Mesenteric fat pad (tissue), 1 donor: ENCODE data around the gene LRP5. TPM values are rescaled to one million over a fixed set of nuclear protein-coding genes. Genes with fewer than 3 reads are reported as not detected.

ENCODE experiments used
- DNase-seq: peaks from one replicate; pipeline ENCODE4 v3.0.0-alpha.2; 2020; ENCODE audit warnings: low spot score
- total RNA-seq: library from RNA; stranded (reverse); fragmentation: NEBNext Ultra II Directional; extraction: Animal tissue kit (Norgen Biotek cat#: 25700); gene quantifications from one replicate; pipeline ENCODE4 v1.2.1, GENCODE V29; 2021
- donor health status: DM: yes; HTN: yes; CAD: no.

Gene LRP5
- total RNA-seq, 1 donor from 2014 or later, result 59.9 TPM

DNA sequence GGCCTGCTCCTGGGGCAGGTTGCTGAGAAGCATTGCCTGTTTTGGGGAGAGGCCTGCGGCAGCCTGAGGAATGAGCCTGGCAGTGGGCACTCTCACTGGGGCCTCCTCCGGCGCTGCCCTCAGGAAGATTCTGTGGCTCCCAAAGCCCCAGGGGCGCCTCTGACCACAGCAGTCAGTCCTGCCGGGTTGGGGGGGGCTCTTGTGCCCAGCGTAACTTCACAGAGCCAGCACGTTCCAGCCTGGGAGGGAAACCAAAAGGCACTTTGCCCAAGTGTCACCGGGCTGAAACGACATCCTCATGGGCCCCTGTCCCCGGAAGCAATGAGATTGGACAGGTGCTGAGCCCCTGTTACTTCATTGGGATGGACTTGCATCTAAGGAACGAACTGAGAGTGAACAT lies 4.3 kb upstream of the LRP5 start:
- no peak for DNase-seq

DNA sequence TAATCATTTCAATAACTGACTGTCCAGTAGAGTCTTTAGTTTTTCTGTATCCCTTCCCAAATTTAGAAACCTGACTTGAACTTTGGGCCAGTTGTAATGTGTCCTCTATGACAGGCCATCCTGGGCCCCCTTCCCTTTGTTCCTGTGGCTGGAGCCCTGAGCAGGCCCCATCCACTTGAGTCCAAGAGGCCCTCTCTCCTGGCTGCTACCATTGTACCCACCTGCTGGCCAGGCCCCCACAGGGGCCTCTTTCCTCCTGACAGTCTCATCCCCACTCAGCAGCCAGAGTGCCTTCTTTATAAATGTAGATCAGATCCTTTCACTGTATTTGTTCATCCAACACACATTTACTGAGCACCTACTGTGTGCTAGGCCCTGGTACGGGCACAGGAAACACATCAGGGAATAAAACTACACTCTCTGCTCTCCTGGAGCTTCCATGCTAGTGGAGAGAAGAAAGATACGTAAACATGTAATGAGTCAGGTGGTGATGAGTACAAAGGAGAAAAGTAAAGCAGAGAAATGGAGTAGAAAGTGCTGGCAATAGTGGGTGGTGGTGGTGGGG lies 2.7 kb upstream of the LRP5 start:
- no peak for DNase-seq

DNA sequence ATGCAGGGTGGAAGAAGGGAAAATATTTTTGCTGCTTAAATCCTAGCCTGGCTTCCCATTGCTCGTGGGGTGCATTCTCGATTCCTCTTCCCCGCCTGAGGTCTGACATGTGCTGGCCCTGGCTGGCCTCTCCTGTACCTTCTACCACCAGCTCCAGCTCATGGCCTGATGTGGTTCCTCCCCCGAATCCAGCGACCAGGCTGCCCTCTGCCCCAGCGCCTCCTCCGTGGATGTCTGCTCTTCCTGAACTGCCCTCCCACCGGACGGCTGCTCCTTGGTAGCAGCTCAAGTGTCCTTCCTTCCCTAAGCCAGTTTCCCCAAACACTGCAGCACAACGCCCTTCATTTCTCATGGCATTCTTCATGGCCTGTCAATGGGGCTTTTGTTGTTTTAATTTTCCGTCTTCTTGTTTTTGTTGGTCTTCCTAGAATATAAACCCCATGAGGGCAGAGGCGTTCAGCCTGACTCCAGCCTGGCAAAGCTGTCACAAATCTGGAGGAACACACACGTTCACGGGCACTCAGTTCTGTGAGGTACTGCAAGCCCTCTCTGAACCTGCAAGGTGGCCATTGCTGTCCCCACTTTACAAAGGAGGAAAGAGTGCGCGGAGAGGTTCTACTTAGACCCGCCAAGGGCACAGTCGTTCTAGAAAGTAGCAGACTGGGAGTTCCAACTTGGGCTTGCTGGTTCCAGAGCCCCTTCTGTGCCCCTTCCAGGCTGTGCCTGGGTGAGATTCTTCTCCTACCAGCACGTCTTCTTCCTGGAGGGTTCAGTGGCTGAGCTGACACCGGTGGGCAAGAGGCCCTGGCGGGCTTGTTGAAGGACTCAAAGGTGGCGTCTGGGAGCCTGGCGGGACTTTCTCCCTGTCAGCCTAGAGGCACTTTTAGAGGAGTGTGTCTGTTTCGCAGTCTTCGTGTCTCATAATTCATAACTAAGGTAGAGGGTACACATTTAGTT lies 953 bp upstream of the LRP5 start:
- DNase-seq, result no peak

DNA sequence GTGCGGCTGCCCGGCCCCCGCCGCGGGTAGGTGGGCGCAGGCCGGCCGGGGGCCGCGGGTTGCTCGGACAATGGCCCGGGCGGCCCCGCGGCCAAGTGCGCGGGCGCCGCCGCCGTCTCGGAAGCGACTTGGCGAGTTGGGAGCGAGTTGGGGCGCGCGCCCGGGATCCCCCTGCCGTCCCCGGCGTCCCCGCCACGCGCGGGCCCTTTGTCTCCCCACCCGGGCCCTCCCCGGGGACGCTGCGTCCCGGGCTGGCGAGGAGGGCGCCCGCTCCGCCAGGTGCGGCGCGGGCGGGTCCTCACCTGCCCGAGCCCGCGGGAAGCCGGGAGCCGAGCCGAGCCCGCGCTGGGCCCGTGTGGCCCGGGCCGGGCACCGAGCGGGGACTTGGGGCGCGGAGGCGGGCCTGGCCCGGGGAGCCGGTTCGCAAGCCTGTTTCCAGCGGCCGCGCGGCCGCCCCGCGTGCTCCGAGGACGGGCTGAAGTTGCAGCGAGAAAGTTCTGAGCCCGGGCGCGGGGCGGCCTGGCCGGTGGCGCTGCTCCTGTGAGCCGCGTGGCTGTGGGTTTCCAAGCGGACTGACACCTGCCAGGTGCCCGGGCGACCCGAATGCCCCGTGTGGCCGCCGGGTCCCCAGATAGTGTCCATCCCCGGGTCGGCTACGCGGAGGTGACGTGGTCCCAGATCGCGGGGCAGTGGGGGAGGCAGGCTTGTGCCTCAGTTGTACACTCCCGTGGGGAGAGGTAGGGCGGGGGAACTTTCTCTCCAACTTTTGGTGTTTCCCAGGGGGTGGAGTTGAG lies 586 bp downstream of the LRP5 start:
- DNase-seq, result no peak

DNA sequence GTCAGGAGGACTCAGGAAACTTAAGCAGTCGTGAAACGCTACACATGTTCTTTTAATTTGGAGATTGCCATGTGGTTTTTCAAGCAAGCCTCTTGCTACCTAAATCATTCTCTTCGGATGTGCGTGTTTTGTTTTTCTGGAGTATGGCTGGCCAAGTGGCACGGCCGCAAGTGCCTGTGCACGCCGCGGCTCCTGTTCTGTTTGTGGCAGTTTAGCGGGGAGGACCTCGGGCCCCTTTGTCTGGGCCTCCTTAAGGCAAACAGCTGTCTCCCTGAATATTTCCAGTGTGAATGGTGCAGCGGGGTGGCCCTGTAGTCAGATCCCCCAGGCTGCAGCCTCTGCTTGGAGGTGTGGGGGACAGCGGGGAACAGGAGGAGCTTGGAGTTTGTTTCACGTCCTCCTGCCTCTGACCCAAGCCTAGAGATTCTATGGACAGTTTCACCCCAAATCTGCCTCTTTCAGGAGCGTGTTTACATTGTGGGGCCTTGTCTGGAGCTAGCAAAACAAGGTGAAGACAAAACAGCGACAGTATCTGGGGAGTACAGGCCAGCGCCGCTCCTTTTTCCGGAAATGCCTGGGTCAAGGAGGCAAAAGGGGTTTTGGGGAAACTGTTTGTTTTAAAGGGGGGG lies 1.3 kb downstream of the LRP5 start:
- DNase-seq, result no peak

DNA sequence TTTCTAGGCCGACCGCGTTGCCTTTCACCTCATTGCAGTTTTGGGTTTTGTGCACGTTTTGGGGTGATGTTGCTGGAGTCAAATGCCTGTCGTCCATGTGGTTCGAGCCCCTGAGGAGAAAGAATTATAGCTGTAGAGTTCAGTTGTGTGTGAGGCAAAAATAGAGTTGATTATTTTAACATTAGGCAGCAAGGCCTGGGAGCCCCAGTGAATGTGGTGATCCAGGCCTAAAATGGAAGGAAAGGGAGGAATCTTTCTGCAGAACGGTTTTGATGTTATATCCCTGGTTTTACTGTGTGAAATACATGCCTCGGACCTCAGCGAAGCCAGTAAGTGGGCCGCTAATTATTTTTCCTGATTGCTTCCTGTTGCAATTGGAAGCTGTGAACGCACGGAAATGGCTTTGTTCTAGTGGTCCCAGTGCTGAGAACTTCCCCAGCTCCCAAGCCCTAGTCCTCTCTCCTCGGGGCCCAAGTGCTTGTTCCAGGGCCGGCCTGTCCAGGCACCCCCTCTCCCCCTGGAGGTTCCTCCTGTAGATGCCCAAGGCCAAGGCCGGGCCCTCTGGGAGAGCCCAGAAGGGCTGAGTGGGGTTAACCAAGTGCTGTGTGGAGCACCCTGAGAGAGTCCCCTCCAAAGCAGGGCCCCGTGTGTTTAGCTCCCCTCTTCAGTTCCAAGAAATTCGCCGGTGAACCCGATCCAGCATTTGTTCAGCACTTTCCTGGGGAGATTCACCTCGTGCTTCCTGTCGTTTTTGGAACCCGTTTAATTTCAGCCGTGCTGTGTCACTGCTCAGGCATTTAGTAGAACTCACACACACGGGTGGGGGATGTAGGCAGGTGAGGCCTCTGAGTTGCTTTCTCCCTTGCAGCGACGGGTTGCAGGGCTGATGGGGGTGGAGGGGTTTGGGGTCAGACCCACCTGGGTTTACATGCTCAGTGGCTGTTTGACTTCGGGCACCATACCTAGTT lies 2.1 kb downstream of the LRP5 start:
- DNase-seq, result no peak

DNA sequence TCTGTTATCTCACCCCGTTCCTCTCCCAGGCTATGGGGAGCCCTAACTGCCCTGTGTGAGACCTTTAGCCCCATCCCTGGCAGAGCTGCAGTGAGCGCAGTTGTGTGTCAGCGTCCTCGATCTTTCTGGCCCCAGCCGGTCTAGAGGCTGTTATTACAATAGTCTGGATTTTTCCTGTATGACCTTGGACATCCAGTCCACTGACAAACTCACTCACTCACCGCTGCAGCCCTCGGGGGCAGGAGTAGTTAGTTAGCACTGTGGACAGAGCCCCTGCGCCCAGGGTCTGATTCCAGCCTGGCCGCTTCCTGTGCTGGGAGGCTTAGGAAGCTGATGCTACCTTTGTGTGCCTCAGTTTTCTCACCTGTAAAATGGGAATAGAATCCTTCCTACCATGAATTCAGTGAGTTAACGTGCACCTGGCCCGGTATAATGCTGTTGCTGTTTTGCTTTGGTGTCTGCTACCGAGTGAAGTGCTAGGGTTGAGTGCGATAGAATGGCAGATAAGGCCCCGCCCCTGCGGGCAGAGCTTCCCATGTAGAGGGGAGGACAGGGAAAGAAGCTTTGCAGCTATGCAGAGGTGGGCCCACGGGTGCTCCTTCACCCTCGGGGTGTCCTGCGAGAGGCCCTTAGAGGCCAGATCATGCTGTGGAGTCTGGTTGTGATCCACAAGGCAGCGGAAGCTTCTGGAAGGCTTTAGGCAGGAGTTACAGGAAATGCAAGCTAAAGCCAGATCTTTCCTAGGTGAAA lies 3.0 kb downstream of the LRP5 start:
- no peak for DNase-seq

DNA sequence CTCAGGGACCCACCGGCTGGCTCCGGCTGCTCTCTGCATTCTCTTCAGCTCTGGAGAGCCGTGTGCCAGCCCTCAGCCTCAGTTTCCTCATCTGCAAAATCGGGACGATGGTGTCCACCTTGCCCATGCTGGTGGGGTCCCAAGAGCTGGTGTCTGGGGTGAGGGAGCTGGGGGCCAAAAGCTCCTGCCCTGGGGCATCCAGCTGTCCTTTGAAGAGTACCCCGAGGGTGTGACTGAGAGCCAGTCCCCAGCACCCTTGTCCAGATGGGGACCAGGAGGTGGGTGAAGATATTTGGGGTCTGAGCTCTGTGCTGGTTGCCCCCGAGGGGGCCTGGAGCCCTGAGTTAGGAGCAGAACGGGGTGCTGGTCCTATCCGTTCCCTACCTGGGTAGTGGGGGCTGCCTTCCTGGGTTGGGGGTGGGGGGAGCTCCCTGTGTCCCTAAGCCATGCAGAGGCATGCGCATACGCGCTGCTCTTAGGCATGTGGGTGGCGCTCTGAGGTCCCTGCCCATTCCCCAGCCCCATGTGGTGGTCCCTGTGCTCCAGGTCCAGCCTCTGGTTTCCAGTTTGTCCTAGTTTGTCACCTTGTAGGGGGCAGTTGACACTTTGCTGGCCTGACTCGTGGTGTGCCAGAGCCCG lies 4.9 kb downstream of the LRP5 start:
- no peak for DNase-seq

DNA sequence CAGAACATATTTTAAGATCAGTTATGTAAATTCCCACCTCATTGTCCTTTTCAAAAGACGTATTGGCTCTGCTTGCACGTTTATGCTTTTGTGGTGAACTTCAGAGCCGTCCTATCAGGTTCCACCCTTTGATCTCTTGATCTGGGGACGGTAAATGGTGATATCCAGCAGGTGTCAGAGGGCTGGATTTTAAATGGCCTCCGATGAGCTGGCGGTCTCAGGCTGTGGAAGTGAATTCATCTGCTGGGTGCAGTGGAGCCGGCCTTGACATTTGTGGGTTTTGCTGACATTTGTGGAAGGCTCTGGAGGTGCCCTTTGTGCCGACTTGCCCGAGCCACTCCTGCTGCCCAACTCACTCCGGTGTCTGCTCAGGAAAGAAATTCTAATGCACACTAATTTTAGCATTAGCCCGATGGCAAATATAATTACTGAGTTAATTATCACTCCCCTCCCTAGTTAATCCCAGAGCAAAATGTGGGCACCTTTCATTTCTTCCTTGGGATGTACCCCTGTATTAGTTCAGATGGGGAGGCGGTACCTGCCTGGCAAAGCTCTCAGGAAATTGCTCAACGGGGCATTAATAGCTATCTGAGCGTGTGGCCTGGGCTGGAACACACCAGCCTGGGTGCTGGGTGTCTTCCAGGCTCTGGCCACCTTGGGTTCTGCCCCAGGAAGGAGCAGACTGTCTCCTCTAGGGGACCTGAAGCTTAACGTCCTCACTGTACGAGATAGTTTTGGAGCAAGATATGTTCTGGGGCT lies 9.1 kb downstream of the LRP5 start:
- DNase-seq, result no peak

DNA sequence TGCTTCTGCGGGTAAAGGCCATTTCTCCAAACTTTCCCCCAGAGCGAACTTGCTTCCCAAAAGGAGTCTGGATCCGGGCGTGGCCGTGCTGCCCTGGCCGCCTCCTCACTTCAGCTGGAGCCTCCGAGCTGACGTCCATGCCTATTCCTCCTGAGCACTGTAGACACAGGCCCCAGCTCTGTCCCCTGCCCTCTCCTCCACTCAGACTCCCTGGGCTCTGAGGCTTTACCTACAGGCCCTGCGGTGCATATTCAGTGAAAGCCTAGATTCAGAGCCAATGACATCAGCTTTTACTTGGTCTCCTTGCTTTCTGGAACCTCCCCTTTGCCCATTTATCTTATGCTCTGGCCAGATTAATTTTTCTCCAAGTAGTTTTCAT lies 9.7 kb downstream of the LRP5 start:
- no peak for DNase-seq

DNA sequence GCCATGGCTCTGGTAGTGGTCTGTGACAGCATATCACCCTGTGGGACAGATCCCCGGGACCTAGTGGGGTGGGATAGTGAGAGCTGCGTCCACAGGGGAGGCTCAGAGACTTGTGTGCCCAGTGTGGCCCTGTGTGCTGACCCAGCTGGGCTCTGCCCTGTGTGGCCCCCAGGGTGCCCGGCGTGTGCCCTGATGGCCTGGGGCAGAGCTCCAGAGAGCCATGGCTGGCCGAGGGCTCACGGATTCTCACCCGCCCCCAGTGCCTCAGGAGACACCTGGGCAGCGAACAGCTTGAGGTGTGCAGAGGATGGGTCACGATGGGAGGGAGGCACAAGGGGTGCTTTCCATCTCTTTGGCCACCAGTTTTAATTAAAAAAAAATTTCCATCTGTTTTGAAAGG lies 11.8 kb downstream of the LRP5 start:
- no peak for DNase-seq

DNA sequence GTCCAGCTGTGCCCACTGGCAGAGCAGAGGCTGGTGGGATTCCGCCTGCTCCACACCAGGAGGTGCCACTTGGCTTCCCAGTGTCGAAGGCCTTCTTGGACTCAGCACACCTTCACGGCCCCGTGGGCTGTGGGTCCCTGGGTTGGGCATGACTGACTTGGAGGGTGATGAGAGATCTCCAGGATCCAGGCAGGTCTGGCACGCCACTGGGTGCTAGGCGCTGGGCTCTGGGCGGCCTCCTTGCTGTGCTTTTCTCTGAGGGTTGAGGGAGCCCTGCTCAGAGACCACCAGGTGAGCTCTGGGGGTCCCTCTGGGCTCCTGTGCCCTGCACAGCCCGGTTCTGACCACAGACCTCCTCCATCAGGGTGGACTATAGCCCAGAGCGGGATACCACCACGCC lies 12.3 kb downstream of the LRP5 start:
- no peak for DNase-seq

DNA sequence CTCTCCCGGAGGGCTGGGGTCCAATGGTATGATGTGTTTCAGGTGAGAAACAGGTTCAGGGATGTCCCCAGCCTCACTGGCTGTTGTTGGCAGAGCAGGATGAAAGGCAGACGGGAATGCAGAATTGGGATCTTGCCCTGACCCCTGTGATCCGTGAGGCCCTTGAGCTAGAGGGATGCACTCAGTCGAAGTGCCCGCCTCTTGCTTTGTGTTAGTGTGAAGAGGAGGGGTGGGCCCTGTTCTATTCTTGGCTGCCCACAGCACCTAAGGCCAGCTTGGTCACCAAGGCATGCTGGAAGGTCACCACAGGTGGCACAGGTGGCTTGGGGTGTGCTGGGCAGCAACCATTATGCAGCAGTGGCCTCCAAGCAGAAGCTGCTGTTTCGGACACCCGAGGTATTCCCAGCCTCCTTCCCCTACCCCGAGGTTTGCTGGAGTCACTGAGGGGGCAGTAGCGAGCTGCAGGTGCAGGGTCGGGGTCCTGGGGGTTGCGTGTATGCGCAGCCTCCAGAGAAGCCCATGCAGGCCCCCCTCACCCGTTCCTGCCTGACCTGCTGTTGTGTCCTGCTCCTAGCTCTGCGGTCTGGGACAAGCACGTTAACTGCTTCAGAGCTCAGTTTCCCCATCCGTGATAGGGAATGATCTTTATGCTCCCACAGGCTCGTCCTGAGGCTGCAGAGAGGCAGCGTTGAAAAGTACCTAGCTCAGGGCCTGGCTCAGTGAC lies 13.0 kb downstream of the LRP5 start:
- DNase-seq, result no peak

DNA sequence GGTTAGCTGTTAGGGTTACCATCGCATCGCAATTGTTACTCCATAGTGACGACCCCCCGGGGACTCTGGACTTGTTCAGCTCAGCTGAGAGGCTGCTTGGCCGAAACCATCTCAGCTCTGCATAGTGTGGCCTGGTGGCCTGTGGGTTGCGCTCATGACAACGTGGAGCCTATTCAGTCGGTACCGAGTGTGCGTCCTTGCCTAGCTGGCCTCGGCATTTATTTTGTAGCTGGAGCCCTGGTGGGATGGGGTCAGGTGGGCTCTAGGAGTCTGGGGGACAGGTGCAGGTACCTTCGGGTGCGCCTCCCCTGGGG lies 13.5 kb downstream of the LRP5 start:
- DNase-seq, result no peak

DNA sequence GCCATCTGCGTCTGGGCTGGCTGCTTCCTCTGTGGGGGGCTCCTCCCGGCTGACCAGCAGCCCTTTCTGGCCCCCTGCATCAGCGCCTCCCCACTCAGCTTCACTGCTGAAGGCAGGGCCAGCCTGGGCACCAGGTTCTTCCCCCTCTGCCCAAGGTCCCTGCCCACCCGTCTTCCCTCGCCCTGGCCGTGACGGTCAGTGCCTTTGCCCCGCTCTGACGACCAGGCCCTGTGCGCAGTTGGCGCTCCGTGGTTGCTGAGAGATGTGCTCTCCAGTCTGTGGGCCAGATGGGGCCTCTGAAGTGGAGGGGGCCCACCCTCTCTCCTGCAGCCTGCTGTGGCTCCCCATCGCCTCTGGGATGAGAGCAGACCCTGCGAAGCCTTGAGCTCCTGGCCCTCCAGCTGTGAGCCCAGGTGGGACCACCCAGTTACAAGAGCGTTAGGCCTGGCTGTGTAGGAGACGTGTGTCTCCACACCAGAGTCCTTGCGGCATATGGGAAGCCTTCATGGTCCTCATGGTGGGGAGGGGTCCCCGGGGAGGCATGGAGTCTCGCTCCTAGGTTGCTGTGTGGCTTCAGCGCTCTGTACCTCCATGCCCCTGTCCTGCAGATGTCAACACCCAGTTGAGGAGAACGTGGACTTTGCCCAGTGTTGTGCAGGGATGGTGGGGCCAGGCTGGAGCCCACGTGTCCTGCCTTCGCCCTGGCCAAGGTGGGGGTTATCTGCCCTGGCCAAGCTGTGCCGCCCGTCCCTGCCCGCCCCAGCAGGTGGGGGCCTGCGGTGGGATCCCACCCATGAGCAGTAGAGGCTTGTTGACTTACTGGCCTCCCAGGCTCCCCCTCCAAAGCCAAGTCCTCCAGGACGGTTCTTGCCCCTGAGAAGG lies 14.2 kb downstream of the LRP5 start:
- no peak for DNase-seq

DNA sequence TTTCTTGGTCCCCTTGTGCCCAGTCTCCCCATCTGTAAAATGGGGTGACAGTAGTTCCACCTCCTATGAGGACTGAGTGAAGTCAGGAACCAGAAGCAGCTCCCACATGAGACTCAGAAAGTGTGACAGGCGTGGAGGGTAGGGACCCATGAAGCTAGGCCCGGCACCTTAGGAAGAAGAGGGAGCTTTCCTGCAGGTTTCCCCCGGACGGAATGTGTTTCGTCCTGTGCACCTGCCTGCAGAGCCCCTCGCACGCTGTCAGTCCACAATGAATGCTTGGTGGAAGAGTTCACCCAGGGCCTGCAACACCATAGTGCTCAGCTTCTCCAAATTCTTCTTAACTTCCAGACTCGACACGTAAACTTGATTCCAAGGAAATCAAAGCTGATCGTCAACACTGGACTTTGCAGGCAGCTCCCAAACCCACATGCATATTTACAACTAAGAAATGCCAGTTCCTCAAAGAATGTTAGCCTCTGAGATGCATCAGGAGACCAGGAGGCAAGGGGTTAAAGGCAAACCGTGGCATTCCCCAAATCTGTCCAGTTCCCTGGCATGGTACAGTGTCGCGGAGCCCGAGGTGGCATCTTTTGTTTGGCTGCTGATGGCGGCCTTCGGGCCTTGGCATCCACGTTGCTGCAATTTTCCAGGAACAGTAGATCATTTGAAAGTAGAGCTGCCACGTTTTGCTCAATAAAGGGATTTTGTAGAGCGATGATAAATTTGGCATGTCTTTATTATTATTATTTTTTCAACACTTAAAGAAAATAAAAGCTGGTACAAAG lies 15.4 kb downstream of the LRP5 start:
- no peak for DNase-seq
